ENCODE measurements around the gene KRT34. TPM values are rescaled to one million over a fixed set of nuclear protein-coding genes. Genes with fewer than 3 reads are reported as not detected.
A peak's percentile ranks its signal among the peaks of the same experiment; 100 is the strongest.

Gene KRT34
- total RNA-seq, 1 experiment from 2014 or later: 5.1 TPM

GRCh38 chr17:41411072-41411840, 29.1 kb upstream of the KRT34 start:
- no peaks in the 10 kb centered on the region for H3K36me3 ChIP-seq (ENCODE audit: low read depth, low read length)
- H3K4me3 ChIP-seq (ENCODE audit: low read length): no peak overlapping the region
- no TSS peak for BruUV-seq (replicated peaks)
- no peaks in the 10 kb centered on the region for H3K79me2 ChIP-seq (ENCODE audit: low read length)
- no peak for TF ChIP-seq EZH2 (IDR thresholded peaks at IDR 0.05; ENCODE audit: low read length, unreplicated experiment)
- TF ChIP-seq, protein P1, sequence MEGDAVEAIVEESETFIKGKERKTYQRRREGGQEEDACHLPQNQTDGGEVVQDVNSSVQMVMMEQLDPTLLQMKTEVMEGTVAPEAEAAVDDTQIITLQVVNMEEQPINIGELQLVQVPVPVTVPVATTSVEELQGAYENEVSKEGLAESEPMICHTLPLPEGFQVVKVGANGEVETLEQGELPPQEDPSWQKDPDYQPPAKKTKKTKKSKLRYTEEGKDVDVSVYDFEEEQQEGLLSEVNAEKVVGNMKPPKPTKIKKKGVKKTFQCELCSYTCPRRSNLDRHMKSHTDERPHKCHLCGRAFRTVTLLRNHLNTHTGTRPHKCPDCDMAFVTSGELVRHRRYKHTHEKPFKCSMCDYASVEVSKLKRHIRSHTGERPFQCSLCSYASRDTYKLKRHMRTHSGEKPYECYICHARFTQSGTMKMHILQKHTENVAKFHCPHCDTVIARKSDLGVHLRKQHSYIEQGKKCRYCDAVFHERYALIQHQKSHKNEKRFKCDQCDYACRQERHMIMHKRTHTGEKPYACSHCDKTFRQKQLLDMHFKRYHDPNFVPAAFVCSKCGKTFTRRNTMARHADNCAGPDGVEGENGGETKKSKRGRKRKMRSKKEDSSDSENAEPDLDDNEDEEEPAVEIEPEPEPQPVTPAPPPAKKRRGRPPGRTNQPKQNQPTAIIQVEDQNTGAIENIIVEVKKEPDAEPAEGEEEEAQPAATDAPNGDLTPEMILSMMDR (conservative IDR thresholded peaks at IDR 0.05; ENCODE audit: low read depth, low read length): no peak
- no peak for TF ChIP-seq EZH2phosphoT487 (IDR thresholded peaks at IDR 0.05; ENCODE audit: borderline replicate concordance, low read length)
- no peak for ATAC-seq
- no peaks in the 10 kb centered on the region for H4K20me1 ChIP-seq (ENCODE audit: low read length)
- no peaks in the 10 kb centered on the region for H3K9me3 ChIP-seq (ENCODE audit: low read length)
- peaks cover 6% of the 10 kb centered on the region; the same call in 1 of the 2 replicates for H3K4me1 ChIP-seq (ENCODE audit: insufficient read depth, low read length)
- no peaks in the 10 kb centered on the region for H3K27me3 ChIP-seq (ENCODE audit: low read length)
- no peak overlapping the region for H3K27ac ChIP-seq (ENCODE audit: low read length)
- intact Hi-C loops (cut with micrococcal nuclease): no loop called here
- CTCF ChIA-PET: interaction anchor here (0.6 kb wide), 1 partner anchor 796 kb away, joined by 6 read pairs; no protein-coding TSS in a partner anchor
- no peak overlapping the region for H2AFZ ChIP-seq (ENCODE audit: low read length)
- no peak for DNase-seq
- H3K4me2 ChIP-seq (ENCODE audit: low read length): no peak overlapping the region
- no peak overlapping the region for H3K9ac ChIP-seq (ENCODE audit: low read length)
- H3F3A ChIP-seq (ENCODE audit: low read length, unreplicated experiment): no peaks in the 10 kb centered on the region
- H3K9me2 ChIP-seq (replicated peaks; ENCODE audit: low read length): no peaks in the 10 kb centered on the region
- POLR2A ChIA-PET (ENCODE audit: unreplicated experiment): no interaction called here

- Histone ChIP-seq H3K27ac (ENCODE audit: low read length) (no peak overlapping the region), H2AFZ (ENCODE audit: low read length) (no peak overlapping the region), H3K4me2 (ENCODE audit: low read length) (no peak overlapping the region), H4K20me1 (ENCODE audit: low read length) (no peaks in the 10 kb centered on the region), H3K27me3 (ENCODE audit: low read length) (no peaks in the 10 kb centered on the region), H3K9me3 (ENCODE audit: low read length) (no peaks in the 10 kb centered on the region), H3K79me2 (ENCODE audit: low read length) (no peaks in the 10 kb centered on the region), H3F3A (ENCODE audit: low read length, unreplicated experiment) (peaks cover 3% of the 10 kb centered on the region), H3K36me3 (ENCODE audit: low read depth, low read length) (no peaks in the 10 kb centered on the region), H3K9ac (ENCODE audit: low read length) (no peak overlapping the region), H3K4me3 (ENCODE audit: low read length) (no peak overlapping the region), H3K4me1 (ENCODE audit: insufficient read depth, low read length) (peaks cover 38% of the 10 kb centered on the region), H3K9me2 (replicated peaks; ENCODE audit: low read length) (no peaks in the 10 kb centered on the region)
- BruUV-seq (replicated peaks): no TSS peak
- POLR2A ChIA-PET (ENCODE audit: unreplicated experiment): interaction anchor here (0.6 kb wide), 1 partner anchor 115 kb away, joined by 3 read pairs; no protein-coding TSS in a partner anchor
- CTCF ChIA-PET: no interaction called here
- intact Hi-C loops (cut with micrococcal nuclease): loop anchor here (10.0 kb wide), 2 partner anchors 118 to 238 kb away; partner anchors contain the start of gene KRT19
- DNase-seq (no peak), ATAC-seq (no peak)
- TF ChIP-seq EZH2phosphoT487 (IDR thresholded peaks at IDR 0.05; ENCODE audit: borderline replicate concordance, low read length) (no peak), EZH2 (IDR thresholded peaks at IDR 0.05; ENCODE audit: low read length, unreplicated experiment) (no peak)
- TF ChIP-seq, protein P1 (conservative IDR thresholded peaks at IDR 0.05; ENCODE audit: low read depth, low read length): no peak
Measured at GRCh38 chr17:41407226-41407625, 25.1 kb upstream of the KRT34 start.

GRCh38 chr17:41406205-41406604, 24.1 kb upstream of the KRT34 start:
- POLR2A ChIA-PET (ENCODE audit: unreplicated experiment): no interaction called here
- CTCF ChIA-PET: interaction anchor here (1.0 kb wide), 2 partner anchors 242 to 257 kb away, joined by 3 read pairs; no protein-coding TSS in a partner anchor

More at GRCh38 chr17:41406205-41406604, 24.1 kb upstream of the KRT34 start:
- ATAC-seq (peak; percentile 34; the same call in 1 of the 2 replicates), DNase-seq (peak; percentile 52)
- TF ChIP-seq EZH2phosphoT487 (IDR thresholded peaks at IDR 0.05; ENCODE audit: borderline replicate concordance, low read length) (no peak), EZH2 (IDR thresholded peaks at IDR 0.05; ENCODE audit: low read length, unreplicated experiment) (no peak)
- TF ChIP-seq, protein P1 (conservative IDR thresholded peaks at IDR 0.05; ENCODE audit: low read depth, low read length): no peak; the same call in 1 of the 2 replicates
- intact Hi-C loops (cut with micrococcal nuclease): loop anchor here (10.0 kb wide), 2 partner anchors 119 to 239 kb away; partner anchors contain the start of gene KRT19
- Histone ChIP-seq H3K9ac (ENCODE audit: low read length) (no peak overlapping the region), H3K4me1 (ENCODE audit: insufficient read depth, low read length) (peaks cover 42% of the 10 kb centered on the region), H3K79me2 (ENCODE audit: low read length) (no peaks in the 10 kb centered on the region), H3K27me3 (ENCODE audit: low read length) (no peaks in the 10 kb centered on the region), H3K4me2 (ENCODE audit: low read length) (no peak overlapping the region), H2AFZ (ENCODE audit: low read length) (no peak overlapping the region), H3K9me2 (replicated peaks; ENCODE audit: low read length) (no peaks in the 10 kb centered on the region), H3K27ac (ENCODE audit: low read length) (no peak overlapping the region), H3K9me3 (ENCODE audit: low read length) (no peaks in the 10 kb centered on the region), H4K20me1 (ENCODE audit: low read length) (no peaks in the 10 kb centered on the region), H3F3A (ENCODE audit: low read length, unreplicated experiment) (peaks cover 3% of the 10 kb centered on the region), H3K4me3 (ENCODE audit: low read length) (no peak overlapping the region), H3K36me3 (ENCODE audit: low read depth, low read length) (no peaks in the 10 kb centered on the region)
- BruUV-seq (replicated peaks): no TSS peak

All from PC-3 (cell line).